Stimulated activated memory B cell treated with anti-CD40 and anti-IgM and Interleukin-4, amounts not matched to agents 10 μg/mL and 1 μg/mL and 100 μg/mL, for 72 hours (primary cell): ENCODE measurements around the gene ANTXRL.
"Not testable (repeated sequence)": the region's sequence is repeated elsewhere in the genome, so short reads cannot be mapped to it uniquely, and the experiment has no call there.

Source experiments
- ATAC-seq: fragments of 150-1000 bp; cut with Tn5 transposase; 2 replicates; pipeline ENCODE4 v1.10.0; 2021
- H3K27ac Mint-ChIP-seq: one replicate; pipeline ENCODE4 v1.8.0; 2022; ENCODE audit warnings: mild to moderate bottlenecking, mixed read lengths
- H3K27me3 Mint-ChIP-seq: one replicate; pipeline ENCODE4 v1.8.0; 2022; ENCODE audit warnings: mixed read lengths
- H3K36me3 Mint-ChIP-seq: one replicate; pipeline ENCODE4 v1.8.0; 2022; ENCODE audit warnings: mixed read lengths
- H3K4me1 Mint-ChIP-seq: one replicate; pipeline ENCODE4 v1.8.0; 2022; ENCODE audit warnings: mixed read lengths
- H3K4me3 Mint-ChIP-seq: one replicate; pipeline ENCODE4 v1.8.0; 2022; ENCODE audit warnings: mild to moderate bottlenecking, moderate library complexity, mixed read lengths
- H3K9me3 Mint-ChIP-seq: one replicate; pipeline ENCODE4 v1.8.0; 2022; ENCODE audit warnings: mixed read lengths

ANTXRL gene

DNA sequence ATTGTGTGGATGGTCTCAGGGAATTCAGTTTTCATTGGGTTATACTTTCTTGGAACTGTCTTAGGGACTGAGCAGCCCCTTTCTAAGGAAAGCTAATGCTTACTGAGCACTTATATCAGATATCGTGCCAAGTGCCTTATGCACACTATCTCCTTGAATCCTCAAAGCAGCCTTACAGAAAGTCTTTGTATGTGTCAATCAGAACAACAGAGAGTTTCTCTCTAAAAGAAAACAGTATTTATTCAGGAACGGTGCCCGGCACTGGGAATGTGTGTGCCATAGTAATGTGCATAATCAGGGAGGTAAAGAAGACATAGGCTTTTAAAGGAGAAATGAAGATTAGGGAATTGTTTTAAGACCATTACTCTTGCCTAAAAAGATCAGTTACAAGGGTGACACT, 17.3 kb downstream of the ANTXRL start:
- H3K36me3 Mint-ChIP-seq = no peaks in the 10 kb centered on the region
- peaks cover 11% of the 10 kb centered on the region for H3K4me1 Mint-ChIP-seq
- H3K27ac Mint-ChIP-seq = no peak overlapping the region
- ATAC-seq = no peak
- H3K4me3 Mint-ChIP-seq = no peak overlapping the region
- H3K9me3 Mint-ChIP-seq = no peaks in the 10 kb centered on the region
- H3K27me3 Mint-ChIP-seq = peaks cover 2% of the 10 kb centered on the region

DNA sequence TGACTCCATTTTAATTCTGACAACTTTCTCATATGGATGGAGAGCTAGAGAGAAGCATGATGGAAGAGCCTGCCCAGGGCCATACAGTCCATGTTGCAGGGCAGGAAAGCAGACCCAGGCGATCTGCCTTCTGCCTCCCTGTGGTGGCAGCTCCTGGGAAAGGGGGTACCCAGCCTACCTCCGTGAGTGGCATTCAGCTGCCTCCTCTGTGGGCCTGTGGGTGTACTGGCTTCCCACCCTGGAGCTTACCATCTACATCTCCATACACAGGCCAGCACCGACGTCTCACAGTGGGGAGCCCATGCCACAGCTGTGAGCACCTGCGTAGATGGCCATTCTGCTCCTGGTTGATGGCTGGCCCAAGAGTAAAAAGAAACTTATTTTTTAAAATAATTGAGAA, 17.9 kb downstream of the ANTXRL start:
- not testable (repeated sequence) for H3K27me3 Mint-ChIP-seq, H3K4me1 Mint-ChIP-seq, H3K27ac Mint-ChIP-seq

GRCh38 chr10:46305079-46305818, 18.5 kb downstream of the ANTXRL start:
- no peak for ATAC-seq
- H3K4me1 Mint-ChIP-seq = no peaks in the 10 kb centered on the region
- peaks cover 14% of the 10 kb centered on the region for H3K27me3 Mint-ChIP-seq
- no peaks in the 10 kb centered on the region for H3K9me3 Mint-ChIP-seq
- H3K4me3 Mint-ChIP-seq = no peak overlapping the region
- no peak overlapping the region for H3K27ac Mint-ChIP-seq
- no peaks in the 10 kb centered on the region for H3K36me3 Mint-ChIP-seq

More for the DNA sequence above, 17.9 kb downstream of the ANTXRL start:
- not testable (repeated sequence) for ATAC-seq, H3K36me3 Mint-ChIP-seq, H3K4me3 Mint-ChIP-seq, H3K9me3 Mint-ChIP-seq

DNA sequence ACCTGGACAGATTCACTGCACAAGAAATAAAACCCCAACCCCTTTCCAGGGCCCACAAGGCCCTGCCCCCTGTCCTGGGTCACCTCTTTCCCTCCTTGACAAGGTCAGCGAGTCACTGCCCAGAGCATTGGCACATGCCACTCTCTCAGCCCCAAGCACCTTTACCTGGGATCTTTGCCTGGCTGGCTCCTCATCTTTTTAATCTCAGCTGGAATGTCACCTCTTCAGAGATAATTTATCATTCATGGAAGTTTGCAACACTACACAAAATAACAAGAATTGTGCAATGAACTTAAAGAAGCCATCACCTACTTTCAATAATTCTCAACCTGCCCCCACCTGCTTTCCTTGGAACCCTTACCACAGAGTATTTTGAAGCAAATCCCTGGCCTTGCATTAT, 19.2 kb downstream of the ANTXRL start:
- no peaks in the 10 kb centered on the region for H3K4me1 Mint-ChIP-seq
- no peaks in the 10 kb centered on the region for H3K9me3 Mint-ChIP-seq
- ATAC-seq = no peak
- H3K27ac Mint-ChIP-seq = no peak overlapping the region
- no peak overlapping the region for H3K4me3 Mint-ChIP-seq
- peaks cover 16% of the 10 kb centered on the region for H3K27me3 Mint-ChIP-seq
- H3K36me3 Mint-ChIP-seq = no peaks in the 10 kb centered on the region

DNA sequence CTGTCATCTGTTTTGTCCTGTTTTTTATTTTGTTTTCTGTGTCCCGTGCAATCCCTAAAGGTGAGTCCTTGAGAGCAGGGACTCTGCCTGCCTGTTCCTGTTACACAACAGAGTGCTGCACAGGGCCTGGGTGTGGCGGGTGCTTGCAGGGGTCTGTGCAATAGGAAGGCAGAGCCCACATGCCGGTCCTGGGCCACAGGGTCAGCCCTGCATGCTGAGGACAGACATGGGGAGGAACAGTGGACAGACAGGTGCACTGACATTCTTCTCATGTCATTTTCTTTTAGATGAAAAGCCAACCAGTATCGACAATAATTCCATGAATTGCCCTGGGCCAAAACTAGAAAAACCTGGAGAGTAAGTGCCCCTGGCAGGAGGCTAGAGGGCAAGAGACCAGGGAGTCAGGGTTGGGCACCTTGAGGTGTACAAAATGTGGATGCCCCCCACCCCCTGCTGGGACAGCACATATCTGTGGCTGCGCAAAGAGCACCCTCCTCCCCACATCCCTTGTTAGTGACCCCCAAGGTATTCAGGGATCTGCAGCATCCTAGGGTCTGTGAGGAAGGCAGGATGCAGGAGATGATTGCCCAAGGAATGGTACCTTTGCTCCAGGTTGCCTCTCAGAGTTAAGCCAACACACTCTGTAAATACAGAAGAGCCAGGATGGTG, 19.9 kb downstream of the ANTXRL start:
- Mint-ChIP-seq H3K27ac (no peak overlapping the region), H3K4me3 (no peak overlapping the region), H3K4me1 (no peaks in the 10 kb centered on the region), H3K27me3 (peaks cover 16% of the 10 kb centered on the region), H3K9me3 (no peaks in the 10 kb centered on the region), H3K36me3 (no peaks in the 10 kb centered on the region)
- no peak for ATAC-seq

GRCh38 chr10:46307281-46308112, 20.7 kb downstream of the ANTXRL start:
- no peak overlapping the region for H3K4me3 Mint-ChIP-seq
- no peaks in the 10 kb centered on the region for H3K4me1 Mint-ChIP-seq
- no peak for ATAC-seq
- H3K27me3 Mint-ChIP-seq = peaks cover 17% of the 10 kb centered on the region
- no peaks in the 10 kb centered on the region for H3K9me3 Mint-ChIP-seq
- no peaks in the 10 kb centered on the region for H3K36me3 Mint-ChIP-seq
- H3K27ac Mint-ChIP-seq = no peak overlapping the region

- ATAC-seq = no peak
- H3K4me3 Mint-ChIP-seq = no peak overlapping the region
- no peaks in the 10 kb centered on the region for H3K4me1 Mint-ChIP-seq
- no peaks in the 10 kb centered on the region for H3K9me3 Mint-ChIP-seq
- H3K27me3 Mint-ChIP-seq = peaks cover 23% of the 10 kb centered on the region
- H3K36me3 Mint-ChIP-seq = no peaks in the 10 kb centered on the region
- H3K27ac Mint-ChIP-seq = no peak overlapping the region
These were observed 21.3 kb downstream of the ANTXRL start for GRCh38 chr10:46308113-46308415.

DNA sequence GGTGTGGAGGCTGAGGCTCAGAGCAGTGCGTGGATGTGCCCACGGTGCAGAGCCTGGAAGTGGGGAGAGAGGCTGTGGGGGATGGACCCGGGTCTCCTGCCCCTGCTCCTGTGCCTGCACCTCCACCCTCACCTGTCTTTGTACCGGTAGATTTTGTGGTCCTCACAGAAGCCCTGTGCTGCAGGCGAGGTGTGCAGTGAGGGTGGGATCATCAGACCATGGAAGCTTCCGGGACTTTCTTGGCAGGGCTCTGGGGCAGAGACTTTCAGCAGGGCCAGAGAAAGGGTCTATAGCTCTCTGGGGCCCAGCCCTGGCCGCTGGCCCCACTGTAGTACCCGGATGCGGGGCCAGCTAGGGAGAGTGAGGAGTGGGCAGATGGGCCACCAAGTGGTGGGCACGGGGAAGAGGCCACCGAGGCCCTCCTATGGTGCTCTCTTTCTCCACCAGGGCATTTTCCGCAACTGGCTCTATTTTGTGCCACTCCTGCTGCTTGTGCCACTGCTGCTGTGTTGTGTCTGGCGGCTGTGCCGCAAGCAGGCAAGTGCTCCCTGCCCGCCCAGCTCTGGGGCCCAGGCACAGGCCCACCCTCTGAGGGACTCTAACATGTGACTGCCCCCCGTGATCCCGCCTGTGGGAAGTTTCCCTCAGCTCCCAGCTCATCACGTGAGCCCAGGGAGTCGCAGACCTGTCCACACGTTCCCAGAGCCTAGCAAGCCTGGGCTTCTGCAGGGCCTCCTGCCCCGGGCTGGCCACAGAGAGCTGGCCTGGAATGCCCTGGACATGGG, 22.1 kb downstream of the ANTXRL start:
- Mint-ChIP-seq H3K4me3 (no peak overlapping the region), H3K9me3 (no peaks in the 10 kb centered on the region), H3K36me3 (no peaks in the 10 kb centered on the region), H3K4me1 (no peaks in the 10 kb centered on the region), H3K27me3 (peaks cover 24% of the 10 kb centered on the region), H3K27ac (no peak overlapping the region)
- ATAC-seq = peak; percentile 7

- no peak overlapping the region for H3K4me3 Mint-ChIP-seq
- H3K27ac Mint-ChIP-seq = no peak overlapping the region
- no peaks in the 10 kb centered on the region for H3K4me1 Mint-ChIP-seq
- no peaks in the 10 kb centered on the region for H3K9me3 Mint-ChIP-seq
- peaks cover 24% of the 10 kb centered on the region for H3K27me3 Mint-ChIP-seq
- no peaks in the 10 kb centered on the region for H3K36me3 Mint-ChIP-seq
- no peak for ATAC-seq
These were observed 22.8 kb downstream of the ANTXRL start for GRCh38 chr10:46309511-46310142.

DNA sequence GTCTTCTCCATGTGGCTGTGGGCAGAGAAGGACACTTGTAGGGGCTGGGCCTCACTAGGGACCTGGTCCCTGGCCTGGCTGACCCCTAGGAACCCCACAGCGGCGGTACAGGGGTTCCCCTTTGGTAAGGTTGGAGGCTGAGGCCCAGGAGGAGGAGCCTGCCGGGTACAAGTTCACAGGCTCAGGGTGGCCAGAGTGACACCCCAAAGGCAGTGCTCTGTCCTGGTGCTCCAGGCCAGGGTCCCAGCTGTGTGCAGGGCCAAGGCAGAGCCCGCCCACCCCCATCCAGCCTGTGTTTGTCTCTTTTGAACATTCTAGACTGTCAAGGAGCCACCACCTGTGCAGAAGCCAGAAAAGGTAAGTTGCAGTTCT, 23.3 kb downstream of the ANTXRL start:
- Mint-ChIP-seq H3K9me3 (no peaks in the 10 kb centered on the region), H3K4me1 (no peaks in the 10 kb centered on the region), H3K27ac (no peak overlapping the region), H3K36me3 (no peaks in the 10 kb centered on the region), H3K4me3 (no peak overlapping the region), H3K27me3 (peaks cover 24% of the 10 kb centered on the region)
- no peak for ATAC-seq

DNA sequence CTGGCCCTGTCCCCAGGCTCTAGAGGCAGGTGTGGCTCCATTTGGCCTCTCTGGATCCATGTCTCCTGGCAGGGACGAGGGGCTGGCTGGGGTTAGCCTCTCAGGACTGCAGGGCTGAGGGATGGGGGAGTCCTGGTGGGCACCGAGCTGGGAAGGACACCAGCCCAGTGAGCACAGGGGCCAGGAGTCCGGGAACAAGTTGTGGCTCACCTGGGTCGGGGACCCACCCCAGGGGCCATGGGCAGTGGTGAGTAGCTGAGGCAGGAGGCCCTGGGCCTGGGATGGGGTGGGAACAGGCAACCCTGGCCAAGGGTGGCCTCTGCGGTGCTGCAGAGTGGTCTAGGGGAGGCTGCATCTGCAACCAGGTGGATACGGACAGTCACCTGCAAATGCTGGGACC, 24.1 kb downstream of the ANTXRL start:
- H3K36me3 Mint-ChIP-seq = no peaks in the 10 kb centered on the region

GRCh38 chr10:46311501-46311951, 24.7 kb downstream of the ANTXRL start:
- no peaks in the 10 kb centered on the region for H3K9me3 Mint-ChIP-seq
- no peak for ATAC-seq
- peaks cover 24% of the 10 kb centered on the region for H3K27me3 Mint-ChIP-seq
- H3K27ac Mint-ChIP-seq = no peak overlapping the region
- no peaks in the 10 kb centered on the region for H3K36me3 Mint-ChIP-seq
- H3K4me3 Mint-ChIP-seq = no peak overlapping the region
- H3K4me1 Mint-ChIP-seq = no peaks in the 10 kb centered on the region

More for the DNA sequence above, 24.1 kb downstream of the ANTXRL start:
- peaks cover 24% of the 10 kb centered on the region for H3K27me3 Mint-ChIP-seq
- H3K27ac Mint-ChIP-seq = no peak overlapping the region
- ATAC-seq = no peak
- no peaks in the 10 kb centered on the region for H3K9me3 Mint-ChIP-seq
- no peaks in the 10 kb centered on the region for H3K4me1 Mint-ChIP-seq
- H3K4me3 Mint-ChIP-seq = no peak overlapping the region

- ATAC-seq, H3K4me3 Mint-ChIP-seq, H3K9me3 Mint-ChIP-seq, H3K4me1 Mint-ChIP-seq, H3K36me3 Mint-ChIP-seq, H3K27ac Mint-ChIP-seq: not testable (repeated sequence)
- H3K27me3 Mint-ChIP-seq = peaks cover 24% of the 10 kb centered on the region
These were observed 25.2 kb downstream of the ANTXRL start for GRCh38 chr10:46311961-46312431.

GRCh38 chr10:46312953-46313352, 26.2 kb downstream of the ANTXRL start:
- no peaks in the 10 kb centered on the region for H3K36me3 Mint-ChIP-seq
- no peaks in the 10 kb centered on the region for H3K9me3 Mint-ChIP-seq
- H3K27me3 Mint-ChIP-seq = peaks cover 24% of the 10 kb centered on the region
- no peak overlapping the region for H3K4me3 Mint-ChIP-seq
- no peak overlapping the region for H3K27ac Mint-ChIP-seq
- no peaks in the 10 kb centered on the region for H3K4me1 Mint-ChIP-seq
- ATAC-seq = no peak
